Left ventricle myocardium inferior (tissue), 1 donor: Measurements from ENCODE around the gene MAGI2. TPM values are rescaled to one million over a fixed set of nuclear protein-coding genes. Genes with fewer than 3 reads are reported as not detected.

Experiments used
- DNase-seq: peaks from one replicate; pipeline ENCODE4 v3.0.0-alpha.2; 2020
- H3K27ac ChIP-seq: fragments of 200-600 bp; replicated peaks from 2 replicates; pipeline ENCODE4 v1.8.0; 2021
- H3K27me3 ChIP-seq: fragments of 200-600 bp; 2 replicates; pipeline ENCODE4 v1.8.0; 2021; ENCODE audit warnings: low read depth
- H3K36me3 ChIP-seq: fragments of 200-600 bp; 2 replicates; pipeline ENCODE4 v1.8.0; 2021
- H3K4me1 ChIP-seq: fragments of 200-600 bp; 2 replicates; pipeline ENCODE4 v1.8.0; 2021
- H3K4me3 ChIP-seq: fragments of 200-600 bp; 2 replicates; pipeline ENCODE4 v1.8.0; 2021; ENCODE audit warnings: mild to moderate bottlenecking, moderate library complexity
- H3K9me3 ChIP-seq: fragments of 200-600 bp; replicated peaks from 2 replicates; pipeline ENCODE4 v1.8.0; 2021
- CTCF ChIP-seq: fragments of 200-600 bp; IDR thresholded peaks from 2 replicates; pipeline ENCODE4 v1.8.0; 2021; ENCODE audit warnings: antibody characterized with exemption, mild to moderate bottlenecking, borderline replicate concordance
- intact Hi-C: fragments of 100-400 bp; cut with micrococcal nuclease; formaldehyde crosslinking; loops from one replicate; pipeline ENCODE4 v1.11.0; 2022
- total RNA-seq: library from RNA; stranded (reverse); fragmentation: NEBNext Ultra II Directional; extraction: Animal tissue kit (Norgen Biotek cat#: 25700); gene quantifications from one replicate; pipeline ENCODE4 v1.2.1, GENCODE V29; 2021
- donor health status: DM: no; HTN: yes; CAD: no; lungs with severe emphysema.

Gene MAGI2
- total RNA-seq, 1 donor from 2014 or later = 4.5 TPM

- H3K9me3 ChIP-seq = no peaks in the 10 kb centered on the region
- no peak overlapping the region for H3K4me3 ChIP-seq
- DNase-seq = no peak
- intact Hi-C loops = no loop called here
- no peak for TF ChIP-seq CTCF
- no peak overlapping the region for H3K27ac ChIP-seq
- no peaks in the 10 kb centered on the region for H3K27me3 ChIP-seq
- H3K4me1 ChIP-seq = peaks cover 41% of the 10 kb centered on the region
- H3K36me3 ChIP-seq = no peaks in the 10 kb centered on the region
These were observed 52.2 kb downstream of the MAGI2 start for GRCh38 chr7:79401254-79401653.

GRCh38 chr7:79400222-79400621 is 53.2 kb downstream of the MAGI2 start:
- H3K4me3 ChIP-seq = no peak overlapping the region
- no peaks in the 10 kb centered on the region for H3K9me3 ChIP-seq
- intact Hi-C loops = no loop called here
- no peaks in the 10 kb centered on the region for H3K27me3 ChIP-seq
- DNase-seq = no peak
- no peak overlapping the region for H3K27ac ChIP-seq
- no peak for TF ChIP-seq CTCF
- H3K36me3 ChIP-seq = no peaks in the 10 kb centered on the region
- peaks cover 31% of the 10 kb centered on the region for H3K4me1 ChIP-seq

GRCh38 chr7:79398138-79398749 is 55.2 kb downstream of the MAGI2 start:
- intact Hi-C loops = no loop called here
- DNase-seq = no peak
- Histone ChIP-seq H3K27me3 (no peaks in the 10 kb centered on the region), H3K9me3 (no peaks in the 10 kb centered on the region), H3K36me3 (no peaks in the 10 kb centered on the region), H3K4me3 (no peak overlapping the region), H3K27ac (peak overlapping the region; percentile 28), H3K4me1 (peaks cover 16% of the 10 kb centered on the region)
- TF ChIP-seq CTCF = no peak

- intact Hi-C loops = no loop called here
- Histone ChIP-seq H3K36me3 (no peaks in the 10 kb centered on the region), H3K4me1 (no peaks in the 10 kb centered on the region), H3K27ac (no peak overlapping the region), H3K27me3 (no peaks in the 10 kb centered on the region), H3K9me3 (peaks cover under 1% of the 10 kb centered on the region), H3K4me3 (no peak overlapping the region)
- TF ChIP-seq CTCF = no peak
- DNase-seq = no peak
These were observed 66.6 kb downstream of the MAGI2 start for GRCh38 chr7:79386688-79387422.

GRCh38 chr7:79381921-79382320 is 71.5 kb downstream of the MAGI2 start:
- TF ChIP-seq CTCF = no peak
- H3K27me3 ChIP-seq = no peaks in the 10 kb centered on the region
- H3K4me3 ChIP-seq = no peak overlapping the region
- no peaks in the 10 kb centered on the region for H3K36me3 ChIP-seq
- no peak overlapping the region for H3K27ac ChIP-seq
- H3K9me3 ChIP-seq = no peaks in the 10 kb centered on the region
- intact Hi-C loops = no loop called here
- no peak for DNase-seq
- no peaks in the 10 kb centered on the region for H3K4me1 ChIP-seq
